HEK293T (cell line): ENCODE results near the gene TCHHL1.

Source experiments
- CTCF ChIA-PET: fragments of 350-600 bp; formaldehyde crosslinking; extraction: SDS; loops from one replicate; lab custom pipeline; 2021; ENCODE audit warnings: antibody characterized with exemption, inconsistent platforms; lab: Yijun Ruan, JAX
- POLR2A ChIA-PET: fragments of 350-600 bp; formaldehyde crosslinking; extraction: SDS; loops from one replicate; lab custom pipeline; 2020; ENCODE audit warnings: antibody characterized with exemption, inconsistent platforms; lab: Yijun Ruan, JAX
- DNase-seq: peaks from one replicate; pipeline ENCODE4 v3.0.0; 2012; ENCODE audit warnings: mixed read lengths; ENCODE audit errors: extremely low spot score
- ARNT ChIP-seq: fragments of 450-650 bp; IDR thresholded peaks from 2 replicates; pipeline ENCODE4 v1.6.1; 2017; ENCODE audit warnings: mild to moderate bottlenecking
- BHLHE40 ChIP-seq: fragments of 450-650 bp; IDR thresholded peaks from 2 replicates; pipeline ENCODE4 v1.6.1; 2016; ENCODE audit warnings: mild to moderate bottlenecking, moderate library complexity, borderline replicate concordance
- CTBP1 ChIP-seq: fragments of 450-650 bp; IDR thresholded peaks from 2 replicates; pipeline ENCODE4 v1.6.1; 2016; ENCODE audit warnings: borderline replicate concordance
- ELF4 ChIP-seq: fragments of 450-650 bp; IDR thresholded peaks from 2 replicates; pipeline ENCODE4 v1.6.1; 2017; ENCODE audit warnings: antibody characterized with exemption
- FOXA1 ChIP-seq: fragments of 450-650 bp; IDR thresholded peaks from 2 replicates; pipeline ENCODE4 v1.6.1; 2016; ENCODE audit warnings: mild to moderate bottlenecking
- FOXK2 ChIP-seq: fragments of 450-650 bp; IDR thresholded peaks from 2 replicates; pipeline ENCODE4 v1.6.1; 2016; ENCODE audit warnings: mild to moderate bottlenecking
- FOXM1 ChIP-seq: fragments of 450-650 bp; IDR thresholded peaks from 2 replicates; pipeline ENCODE4 v1.6.1; 2017; ENCODE audit warnings: mild to moderate bottlenecking, borderline replicate concordance
- HDGF ChIP-seq: fragments of 450-650 bp; IDR thresholded peaks from 2 replicates; pipeline ENCODE4 v1.6.1; 2017; ENCODE audit warnings: antibody characterized with exemption, borderline replicate concordance
- L3MBTL2 ChIP-seq: fragments of 450-650 bp; conservative IDR thresholded peaks from 2 replicates; pipeline ENCODE4 v1.6.1; 2016; ENCODE audit warnings: mild to moderate bottlenecking
- LEF1 ChIP-seq: fragments of 450-650 bp; IDR thresholded peaks from 2 replicates; pipeline ENCODE4 v1.6.1; 2017; ENCODE audit warnings: mild to moderate bottlenecking, borderline replicate concordance
- NFRKB ChIP-seq: fragments of 450-650 bp; IDR thresholded peaks from 2 replicates; pipeline ENCODE4 v1.6.1; 2016; ENCODE audit warnings: mild to moderate bottlenecking, moderate library complexity
- SP1 ChIP-seq: fragments of 450-650 bp; IDR thresholded peaks from 2 replicates; pipeline ENCODE4 v1.6.1; 2017
- SUZ12 ChIP-seq: fragments of 450-650 bp; IDR thresholded peaks from 2 replicates; pipeline ENCODE4 v1.6.1; 2016; ENCODE audit warnings: mild to moderate bottlenecking
- TARDBP ChIP-seq: fragments of 450-650 bp; IDR thresholded peaks from 2 replicates; pipeline ENCODE4 v1.6.1; 2016
- ZNF384 ChIP-seq: fragments of 450-650 bp; IDR thresholded peaks from 2 replicates; pipeline ENCODE4 v1.6.1; 2016
- TF ChIP-seq, protein P1 (sequence below): fragments of 450-650 bp; IDR thresholded peaks from 2 replicates; pipeline ENCODE4 v1.6.1; 2016

TCHHL1 gene

DNA sequence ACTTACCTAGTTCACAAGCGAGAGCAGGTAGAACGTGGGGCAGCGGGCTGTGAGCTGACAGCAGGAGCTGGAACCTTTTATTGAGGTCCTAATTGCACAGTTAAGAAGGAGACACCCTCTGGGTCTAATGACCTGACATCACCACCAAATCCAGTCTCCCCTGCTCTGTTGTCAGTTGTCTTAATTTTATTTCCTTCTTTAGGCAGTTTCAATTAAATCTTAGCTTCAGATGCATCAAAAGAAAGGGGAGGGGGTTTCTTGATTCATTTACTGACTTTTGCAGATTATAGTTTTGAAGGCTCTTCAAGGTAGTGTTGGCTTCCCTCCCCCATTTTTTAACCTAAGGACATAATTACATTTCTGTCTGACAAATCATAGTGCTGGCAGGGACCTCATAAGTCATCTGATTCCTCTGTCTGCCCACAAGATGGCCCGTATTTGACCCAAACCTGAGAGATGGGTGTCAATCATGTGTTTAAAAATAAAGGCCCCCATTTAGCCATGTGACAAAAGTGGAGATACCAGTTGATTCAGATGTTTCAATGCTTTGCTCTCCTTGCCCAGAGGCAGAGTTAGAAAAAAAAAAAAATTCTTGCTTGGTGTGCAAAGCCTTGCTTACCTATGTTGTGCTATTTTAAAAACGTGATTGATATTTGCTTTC, at the start of gene TCHHL1:
Gene TCHHL1, minus strand, starts transcription at position 51 of the 661 bp plus-strand sequence. CDS start 921 bp downstream, outside the sequence.
- no peak for DNase-seq
- ChIA-PET POLR2A (no interaction called here), CTCF (interaction anchor here (0.7 kb wide), 1 partner anchor 88 kb away, joined by 3 read pairs; no protein-coding TSS in a partner anchor)
- TF ChIP-seq NFRKB (no peak), L3MBTL2 (no peak), TARDBP (no peak), ARNT (no peak), CTBP1 (no peak), SUZ12 (no peak), FOXM1 (no peak), BHLHE40 (no peak), FOXA1 (no peak), FOXK2 (no peak), ZNF384 (no peak), HDGF (no peak), ELF4 (no peak), SP1 (no peak)
- TF ChIP-seq, protein P1, sequence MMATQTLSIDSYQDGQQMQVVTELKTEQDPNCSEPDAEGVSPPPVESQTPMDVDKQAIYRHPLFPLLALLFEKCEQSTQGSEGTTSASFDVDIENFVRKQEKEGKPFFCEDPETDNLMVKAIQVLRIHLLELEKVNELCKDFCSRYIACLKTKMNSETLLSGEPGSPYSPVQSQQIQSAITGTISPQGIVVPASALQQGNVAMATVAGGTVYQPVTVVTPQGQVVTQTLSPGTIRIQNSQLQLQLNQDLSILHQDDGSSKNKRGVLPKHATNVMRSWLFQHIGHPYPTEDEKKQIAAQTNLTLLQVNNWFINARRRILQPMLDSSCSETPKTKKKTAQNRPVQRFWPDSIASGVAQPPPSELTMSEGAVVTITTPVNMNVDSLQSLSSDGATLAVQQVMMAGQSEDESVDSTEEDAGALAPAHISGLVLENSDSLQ = no peak

DNA sequence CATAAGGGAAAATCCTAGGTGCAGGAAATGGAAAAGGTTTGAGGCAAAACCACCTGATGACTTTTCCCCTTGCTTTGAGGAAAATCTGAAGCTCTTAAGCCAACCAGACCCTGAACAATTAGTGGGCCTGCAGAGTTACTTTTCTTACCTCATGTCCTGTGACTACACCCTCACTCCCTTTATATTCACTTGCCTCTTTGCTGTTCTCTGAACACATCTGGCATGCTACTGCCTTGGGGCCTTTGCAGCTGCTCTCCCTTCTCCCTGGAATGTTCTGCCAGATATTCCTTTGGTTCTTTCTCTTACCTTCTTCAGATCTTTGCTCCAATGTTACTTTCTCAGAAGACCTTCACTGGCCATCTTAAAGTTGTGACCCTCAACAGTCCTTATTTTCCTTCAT, 48.4 kb upstream of the TCHHL1 start:
- ChIA-PET CTCF (no interaction called here), POLR2A (interaction anchor here (1.4 kb wide), 1 partner anchor 52 kb away, joined by 4 read pairs; no protein-coding TSS in a partner anchor)
- no peak for TF ChIP-seq HDGF
- no peak for TF ChIP-seq L3MBTL2
- TF ChIP-seq, protein P1 = no peak
- no peak for TF ChIP-seq ARNT
- no peak for TF ChIP-seq FOXM1
- TF ChIP-seq CTBP1 = no peak
- DNase-seq = no peak

DNA sequence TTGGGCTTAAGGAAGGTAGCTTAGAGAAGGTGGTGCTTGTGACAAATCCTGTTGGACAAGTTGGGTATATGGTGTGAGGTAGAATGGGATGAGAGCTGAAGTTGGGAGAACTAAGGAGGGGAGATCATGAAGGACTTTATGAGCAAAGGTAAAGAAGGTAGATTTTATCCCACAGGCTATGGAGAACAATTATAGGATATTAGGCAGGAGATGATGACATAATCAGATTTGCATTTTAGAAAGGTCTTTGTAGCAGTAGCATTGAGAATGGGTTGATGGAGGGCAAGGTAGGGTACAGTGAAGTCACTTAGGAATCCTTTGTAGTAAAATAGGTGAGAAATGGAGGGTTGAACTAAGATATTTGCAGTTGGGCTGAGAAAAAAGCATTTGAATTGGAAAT, 41.3 kb upstream of the TCHHL1 start:
- TF ChIP-seq SUZ12 (no peak), CTBP1 (no peak), FOXM1 (no peak), BHLHE40 (no peak), NFRKB (no peak), ELF4 (no peak), LEF1 (no peak), FOXK2 (no peak), ZNF384 (no peak), ARNT (no peak), FOXA1 (no peak), L3MBTL2 (no peak), HDGF (no peak), TARDBP (no peak)
- TF ChIP-seq, protein P1 = no peak
- DNase-seq = no peak
- ChIA-PET POLR2A (no interaction called here), CTCF (no interaction called here)

DNA sequence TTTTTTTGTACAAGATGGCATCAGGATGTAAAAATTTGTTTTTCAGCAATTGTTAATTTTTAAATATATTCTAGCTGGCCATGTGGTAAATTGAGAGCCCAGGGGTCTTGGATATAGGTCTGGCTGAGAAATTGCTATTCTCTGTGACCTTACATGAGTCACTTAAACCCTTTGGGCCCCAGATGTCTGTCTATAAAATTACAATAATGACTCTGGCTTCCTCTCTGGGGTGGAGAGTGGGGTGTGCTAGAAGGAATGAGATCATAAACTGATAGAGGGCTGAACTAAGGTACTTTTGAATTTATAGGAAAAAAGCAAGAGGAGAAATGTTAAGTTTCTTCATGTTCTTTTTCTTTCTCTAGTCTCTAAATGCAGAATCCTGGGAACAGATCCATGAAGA, 38.8 kb upstream of the TCHHL1 start:
- POLR2A ChIA-PET = no interaction called here
- CTCF ChIA-PET = no interaction called here
- TF ChIP-seq CTBP1 (no peak), BHLHE40 (no peak), HDGF (no peak), SUZ12 (no peak), ARNT (no peak), SP1 (no peak), FOXK2 (no peak), L3MBTL2 (no peak), FOXM1 (no peak), LEF1 (no peak), ZNF384 (no peak), TARDBP (no peak), NFRKB (no peak), FOXA1 (no peak), ELF4 (no peak)
- TF ChIP-seq, protein P1 = no peak
- DNase-seq = no peak

DNA sequence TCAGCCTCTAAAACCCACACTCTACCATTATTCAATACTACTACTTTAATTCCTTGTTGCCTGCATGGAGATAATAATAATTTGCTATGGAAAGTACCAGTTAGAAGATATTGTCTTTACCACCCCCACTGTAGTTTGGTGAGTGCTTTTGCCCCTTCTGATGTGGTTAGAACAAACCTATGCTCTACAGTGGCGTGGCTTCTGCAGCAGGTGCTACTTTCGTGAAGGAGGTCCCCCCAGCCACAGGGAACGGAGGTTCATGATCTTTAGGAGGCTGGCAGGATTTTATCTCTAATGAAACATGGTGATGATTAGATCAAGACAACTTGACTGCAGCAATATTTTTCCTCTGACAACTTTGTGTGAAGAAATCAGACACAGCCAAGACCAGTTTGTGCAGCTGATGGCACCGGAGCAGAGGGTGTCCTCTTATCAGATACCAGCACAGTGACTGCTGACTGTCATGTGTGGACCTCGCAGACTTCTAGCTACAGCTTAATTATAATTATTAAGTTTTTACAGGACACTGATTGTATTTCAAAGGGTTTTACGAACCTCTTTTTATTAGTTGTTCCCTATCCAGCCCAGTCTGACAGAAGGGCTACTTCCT, 37.1 kb upstream of the TCHHL1 start:
- TF ChIP-seq FOXA1 (no peak), FOXK2 (no peak), LEF1 (no peak), SUZ12 (no peak), ZNF384 (no peak), NFRKB (no peak), L3MBTL2 (no peak), HDGF (no peak), BHLHE40 (no peak), TARDBP (no peak), FOXM1 (no peak), ELF4 (no peak), CTBP1 (no peak), ARNT (no peak), SP1 (no peak)
- TF ChIP-seq, protein P1 = no peak
- CTCF ChIA-PET = interaction anchor here (1.2 kb wide), 1 partner anchor 12 kb away, joined by 3 read pairs; no protein-coding TSS in a partner anchor
- no peak for DNase-seq
- POLR2A ChIA-PET = no interaction called here
